Measurements from ENCODE around the gene TP73.

GRCh38 chr1:3639397-3639911 is 12.9 kb upstream of the TP73 start:
- TF ChIP-seq POLR2A (IDR thresholded peaks at IDR 0.05), result no peak
- TF ChIP-seq, protein P1, sequence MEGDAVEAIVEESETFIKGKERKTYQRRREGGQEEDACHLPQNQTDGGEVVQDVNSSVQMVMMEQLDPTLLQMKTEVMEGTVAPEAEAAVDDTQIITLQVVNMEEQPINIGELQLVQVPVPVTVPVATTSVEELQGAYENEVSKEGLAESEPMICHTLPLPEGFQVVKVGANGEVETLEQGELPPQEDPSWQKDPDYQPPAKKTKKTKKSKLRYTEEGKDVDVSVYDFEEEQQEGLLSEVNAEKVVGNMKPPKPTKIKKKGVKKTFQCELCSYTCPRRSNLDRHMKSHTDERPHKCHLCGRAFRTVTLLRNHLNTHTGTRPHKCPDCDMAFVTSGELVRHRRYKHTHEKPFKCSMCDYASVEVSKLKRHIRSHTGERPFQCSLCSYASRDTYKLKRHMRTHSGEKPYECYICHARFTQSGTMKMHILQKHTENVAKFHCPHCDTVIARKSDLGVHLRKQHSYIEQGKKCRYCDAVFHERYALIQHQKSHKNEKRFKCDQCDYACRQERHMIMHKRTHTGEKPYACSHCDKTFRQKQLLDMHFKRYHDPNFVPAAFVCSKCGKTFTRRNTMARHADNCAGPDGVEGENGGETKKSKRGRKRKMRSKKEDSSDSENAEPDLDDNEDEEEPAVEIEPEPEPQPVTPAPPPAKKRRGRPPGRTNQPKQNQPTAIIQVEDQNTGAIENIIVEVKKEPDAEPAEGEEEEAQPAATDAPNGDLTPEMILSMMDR (IDR thresholded peaks at IDR 0.05), result no peak
